ENCODE data around the gene KLHL11. TPM values are rescaled to one million over a fixed set of nuclear protein-coding genes. Genes with fewer than 3 reads are reported as not detected.

The KLHL11 gene
- total and polyA plus RNA-seq, 2 of the 8 experiments (the other 6 are each of a cell fraction or from before 2014, with no cell fraction given) = 4.2 to 13.7 TPM

GRCh38 chr17:41914358-41914766 is 49.1 kb upstream of the KLHL11 start:
- Histone ChIP-seq H3K18ac (ENCODE audit: extremely low read depth, low read length) (no peak overlapping the region), H3K14ac (ENCODE audit: insufficient read length) (no peak overlapping the region), H2AK5ac (ENCODE audit: low read depth, low read length) (no peak overlapping the region), H3K4me2 (ENCODE audit: insufficient read depth in 1 of 2, low read depth in 2 of 2, low read length in 2 of 2) (peak overlapping the region in 1 of 2 experiments; percentile 20; a peak in 2 of 4 replicates), H3K27ac (ENCODE audit: low read depth, low read length) (no peak overlapping the region), H2BK15ac (ENCODE audit: low read length) (no peak overlapping the region), H3K9me3 (ENCODE audit: insufficient read depth in 2 of 2, low read depth in 1 of 2, low read length in 1 of 2) (no peaks in the 10 kb centered on the region), H3K23me2 (ENCODE audit: low read depth, low read length) (peaks cover 7% of the 10 kb centered on the region), H2BK20ac (ENCODE audit: low read length) (no peak overlapping the region), H2BK5ac (ENCODE audit: low read depth, low read length) (0 out of 2 replicates have a peak overlapping the region, but pooled peaks have one; percentile 38), H3K4ac (replicated peaks; ENCODE audit: insufficient read length, low read depth, low read length) (no peak overlapping the region), H4K5ac (ENCODE audit: insufficient read length, low read depth, low read length) (no peak overlapping the region), H4K91ac (replicated peaks; ENCODE audit: insufficient read length, low read length) (no peak overlapping the region), H3K79me2 (ENCODE audit: control insufficient read depth in 1 of 2, insufficient read depth in 2 of 2, low read length in 2 of 2) (peaks cover 24 to 78% of the 10 kb centered on the region in 2 experiments), H4K8ac (ENCODE audit: extremely low read depth, insufficient read depth, low read length) (no peak overlapping the region), H2AFZ (ENCODE audit: low read length) (no peak overlapping the region), H3K79me1 (ENCODE audit: low read depth, low read length) (peaks cover 26% of the 10 kb centered on the region), H3K27me3 (replicated peaks in 1 of 4; ENCODE audit: control insufficient read depth in 3 of 4, extremely low read depth in 1 of 4, insufficient read depth in 3 of 4, low read length in 3 of 4) (no peaks in the 10 kb centered on the region), H3K36me3 (ENCODE audit: control insufficient read depth in 2 of 4, insufficient read depth in 4 of 4, low read length in 3 of 4) (peaks cover 32 to 44% (median 37%) of the 10 kb centered on the region in 4 experiments), H3K56ac (replicated peaks; ENCODE audit: insufficient read length, low read depth, low read length) (no peak overlapping the region), H2BK120ac (replicated peaks; ENCODE audit: low read depth, low read length) (no peak overlapping the region), H2BK12ac (ENCODE audit: low read depth, low read length) (no peak overlapping the region), H3K4me1 (replicated peaks in 1 of 4; ENCODE audit: control insufficient read depth in 3 of 4, insufficient read depth in 4 of 4, low read length in 3 of 4) (peaks cover 4 to 21% (median 14%) of the 10 kb centered on the region in 4 experiments), H3K23ac (ENCODE audit: insufficient read length) (no peak overlapping the region), H4K20me1 (replicated peaks in 1 of 2; ENCODE audit: control insufficient read depth in 1 of 2, insufficient read depth in 2 of 2, low read length in 2 of 2) (peaks cover 30 to 65% of the 10 kb centered on the region in 2 experiments), H3K9ac (replicated peaks in 1 of 4; ENCODE audit: extremely low read depth in 1 of 4, low read depth in 3 of 4, low read length in 3 of 4) (no peak overlapping the region; a peak in 2 of 7 replicates), H3K4me3 (ENCODE audit: extremely low read depth in 1 of 4, insufficient read depth in 2 of 4, low read depth in 3 of 4, low read length in 4 of 4) (no peak overlapping the region; a peak in 1 of 8 replicates)
- 87% methylated on average over 6 of the region's 6 CpGs; no CpG with 5 or more reads in 1 of the 2 experiments for WGBS, 2 experiments (ENCODE audit: extremely low coverage in 1 of 2, insufficient coverage in 1 of 2, insufficient read length in 1 of 2, insufficient replicate concordance in 2 of 2, low coverage in 1 of 2, low lambda C conversion rate in 2 of 2, missing lambda C conversion rate in 1 of 2)
- DNase-seq (ENCODE audit: low read depth in 1 of 2, low spot score in 2 of 2) (no peak), FAIRE-seq (no peak)
- POLR2A ChIA-PET (ENCODE audit: partially characterized antibody) = interaction anchor here (0.7 to 8.2 kb wide), 10 partner anchors 9 to 95 kb away, joined by 3 to 64 read pairs (median 9); partner anchors contain the start of genes CNP, KLHL11 and ODAD4
- CTCF ChIA-PET (ENCODE audit: partially characterized antibody) = interaction anchor here (0.7 to 16.0 kb wide), 17 partner anchors 7 to 136 kb away, joined by 3 to 205 read pairs (median 5); partner anchors contain the start of genes CNP and ODAD4
- no peak for TF ChIP-seq CEBPB (IDR thresholded peaks at IDR 0.05; ENCODE audit: low read depth, low read length)
- no peak for TF ChIP-seq E2F6 (IDR thresholded peaks at IDR 0.05)
- no peak for TF ChIP-seq RAD21 (IDR thresholded peaks at IDR 0.05 in 1 of 2, conservative IDR thresholded peaks at IDR 0.05 in 1 of 2; ENCODE audit: low read depth in 2 of 2, low read length in 2 of 2)
- TF ChIP-seq RNF2 (IDR thresholded peaks at IDR 0.05; ENCODE audit: borderline replicate concordance, low read depth, low read length, missing control alignments, poor library complexity, severe bottlenecking) = no peak
- no peak for TF ChIP-seq CREB1 (IDR thresholded peaks at IDR 0.05)
- TF ChIP-seq SRF (IDR thresholded peaks at IDR 0.05; ENCODE audit: low read depth, low read length) = no peak
- no peak for TF ChIP-seq EP300 (IDR thresholded peaks at IDR 0.05; ENCODE audit: borderline replicate concordance in 1 of 2, low read depth in 2 of 2, low read length in 2 of 2)
- TF ChIP-seq ASH2L (IDR thresholded peaks at IDR 0.05; ENCODE audit: low read length) = no peak
- no peak for TF ChIP-seq ZNF274 (IDR thresholded peaks at IDR 0.05; ENCODE audit: borderline replicate concordance, extremely low read depth, low read length)
- no peak for TF ChIP-seq TCF12 (IDR thresholded peaks at IDR 0.05; ENCODE audit: low read depth, low read length)
- no peak for TF ChIP-seq SP2 (IDR thresholded peaks at IDR 0.05; ENCODE audit: low read length)
- TF ChIP-seq CHD2 (IDR thresholded peaks at IDR 0.05; ENCODE audit: low read length) = no peak
- no peak for TF ChIP-seq SAP30 (IDR thresholded peaks at IDR 0.05; ENCODE audit: insufficient read depth, insufficient replicate concordance, low read length)

Data from H1 (cell line).